Gastroesophageal sphincter (tissue), 3 donors: ENCODE results near the gene OR52B6.

Experiments used
- CTCF ChIP-seq, 4 experiments: fragments of 200-600 bp in 2 of 4; fragments of 450-650 bp in 2 of 4; sonication (generic) in 1 of 4; IDR thresholded peaks; one replicate each; pipeline ENCODE4 v1.5.1; 2017 to 2019; ENCODE audit warnings: antibody characterized with exemption in 4 of 4, mild to moderate bottlenecking in 2 of 4, moderate library complexity in 2 of 4
- EP300 ChIP-seq: sonication (generic); formaldehyde crosslinking; IDR thresholded peaks from one replicate; pipeline ENCODE4 v1.6.1; 2017; ENCODE audit warnings: antibody characterized with exemption, mild to moderate bottlenecking
- POLR2AphosphoS5 ChIP-seq: sonication (generic); formaldehyde crosslinking; IDR thresholded peaks from one replicate; pipeline ENCODE4 v1.6.1; 2017; ENCODE audit warnings: antibody characterized with exemption

DNA sequence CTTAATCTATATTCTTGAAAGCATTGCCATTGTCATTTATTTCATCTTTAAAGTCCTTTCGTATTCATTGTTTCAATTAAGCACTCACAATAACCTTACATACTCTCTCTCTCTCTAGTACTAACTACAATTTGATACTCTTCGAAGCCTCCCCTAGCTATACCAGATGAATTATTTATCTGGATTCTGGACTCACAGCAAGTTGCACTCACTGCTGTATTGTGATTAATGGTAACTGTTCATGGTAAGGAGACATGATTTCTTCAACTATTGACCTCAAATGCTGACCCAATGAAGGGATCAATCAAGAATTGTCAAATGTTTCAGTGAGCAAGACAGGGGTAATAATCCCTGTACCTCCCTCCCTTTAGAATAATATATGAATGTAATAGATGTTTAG is 6.0 kb upstream of the OR52B6 start:
- TF ChIP-seq CTCF (IDR thresholded peaks at IDR 0.05), result no peak
- no peak for TF ChIP-seq POLR2AphosphoS5
- TF ChIP-seq EP300, result no peak
